H9 (cell line): ENCODE measurements around the gene JADE2. TPM values are rescaled to one million over a fixed set of nuclear protein-coding genes. Genes with fewer than 3 reads are reported as not detected.
A peak's percentile ranks its signal among the peaks of the same experiment; 100 is the strongest.

ENCODE experiments used
- DNase-seq: peaks from one replicate; pipeline ENCODE4 v3.0.0-alpha.2; 2017
- H2AFZ ChIP-seq: one replicate; pipeline ENCODE4 v1.6.1; 2013; ENCODE audit warnings: mild to moderate bottlenecking, low read length, control low read depth, moderate library complexity
- H2AK5ac ChIP-seq: 2 replicates; pipeline ENCODE4 v1.6.1; 2013; ENCODE audit warnings: low read length, control low read depth, mixed read lengths; ENCODE audit not compliant: insufficient read length
- H2BK120ac ChIP-seq: one replicate; pipeline ENCODE4 v1.6.1; 2013; ENCODE audit warnings: low read depth, mild to moderate bottlenecking, low read length, control low read depth, inconsistent platforms; ENCODE audit not compliant: poor library complexity, severe bottlenecking
- H2BK12ac ChIP-seq: 2 replicates; pipeline ENCODE4 v1.6.1; 2013; ENCODE audit warnings: low read length, control low read depth, mixed read lengths, low read depth; ENCODE audit not compliant: insufficient read length
- H2BK15ac ChIP-seq: 2 replicates; pipeline ENCODE4 v1.6.1; 2013; ENCODE audit warnings: low read depth, low read length, control low read depth
- H2BK20ac ChIP-seq: one replicate; pipeline ENCODE4 v1.6.1; 2013; ENCODE audit warnings: low read depth, mild to moderate bottlenecking, low read length, control low read depth, inconsistent platforms; ENCODE audit not compliant: poor library complexity, severe bottlenecking
- H2BK5ac ChIP-seq: 2 replicates; pipeline ENCODE4 v1.6.1; 2013; ENCODE audit warnings: low read length, control low read depth, mixed read lengths; ENCODE audit not compliant: insufficient read length
- H3K14ac ChIP-seq: 2 replicates; pipeline ENCODE4 v1.6.1; 2013; ENCODE audit warnings: low read length, control low read depth; ENCODE audit not compliant: insufficient read depth
- H3K18ac ChIP-seq: 2 replicates; pipeline ENCODE4 v1.6.1; 2013; ENCODE audit warnings: low read depth, mild to moderate bottlenecking, mixed read lengths, low read length, control low read depth; ENCODE audit not compliant: insufficient read length
- H3K23ac ChIP-seq: 2 replicates; pipeline ENCODE4 v1.6.1; 2013; ENCODE audit warnings: low read length, control low read depth, mixed read lengths, low read depth; ENCODE audit not compliant: insufficient read length
- H3K23me2 ChIP-seq: 2 replicates; pipeline ENCODE4 v1.6.1; 2013; ENCODE audit warnings: low read depth, mild to moderate bottlenecking, mixed read lengths, low read length, control low read depth; ENCODE audit not compliant: insufficient read length, poor library complexity, severe bottlenecking
- H3K27ac ChIP-seq: 2 replicates; pipeline ENCODE4 v1.5.1; 2013; ENCODE audit warnings: low read length, control low read depth, mixed read lengths, low read depth; ENCODE audit not compliant: insufficient read length
- H3K27me3 ChIP-seq: 2 replicates; pipeline ENCODE4 v1.6.1; 2013; ENCODE audit warnings: low read length, control low read depth, inconsistent platforms; ENCODE audit not compliant: insufficient read depth
- H3K4ac ChIP-seq: 2 replicates; pipeline ENCODE4 v1.6.1; 2013; ENCODE audit warnings: low read depth, mild to moderate bottlenecking, control low read depth, inconsistent platforms, low read length, moderate library complexity
- H3K4me1 ChIP-seq: 2 replicates; pipeline ENCODE4 v1.6.1; 2013; ENCODE audit warnings: low read length, control low read depth, inconsistent platforms; ENCODE audit not compliant: insufficient read depth
- H3K4me2 ChIP-seq: 2 replicates; pipeline ENCODE4 v1.6.1; 2013; ENCODE audit warnings: low read length, control low read depth, mixed read lengths; ENCODE audit not compliant: insufficient read length, insufficient read depth
- H3K56ac ChIP-seq: 2 replicates; pipeline ENCODE4 v1.6.1; 2013; ENCODE audit warnings: low read depth, mild to moderate bottlenecking, mixed read lengths, low read length, control low read depth; ENCODE audit not compliant: insufficient read length
- H3K79me1 ChIP-seq: 2 replicates; pipeline ENCODE4 v1.6.1; 2013; ENCODE audit warnings: low read depth, mild to moderate bottlenecking, moderate library complexity, low read length, control low read depth, inconsistent platforms; ENCODE audit not compliant: insufficient read depth, poor library complexity, severe bottlenecking
- H3K79me2 ChIP-seq: 2 replicates; pipeline ENCODE4 v1.6.1; 2013; ENCODE audit warnings: low read length, control low read depth, inconsistent platforms; ENCODE audit not compliant: insufficient read depth
- H3K9ac ChIP-seq: 2 replicates; pipeline ENCODE4 v1.6.1; 2013; ENCODE audit warnings: low read length, control low read depth, mixed read lengths; ENCODE audit not compliant: insufficient read length; ENCODE audit errors: extremely low read depth
- H3K9me3 ChIP-seq: one replicate; pipeline ENCODE4 v1.6.1; 2013; ENCODE audit warnings: low read depth, low read length, inconsistent platforms; ENCODE audit not compliant: control insufficient read depth
- H3T11ph ChIP-seq: one replicate; pipeline ENCODE4 v1.6.1; 2013; ENCODE audit warnings: mild to moderate bottlenecking, low read length, control low read depth, inconsistent platforms
- H4K20me1 ChIP-seq: one replicate; pipeline ENCODE4 v1.6.1; 2013; ENCODE audit not compliant: control insufficient read depth, insufficient read length, insufficient read depth
- H4K5ac ChIP-seq: 2 replicates; pipeline ENCODE4 v1.6.1; 2013; ENCODE audit warnings: low read depth, mild to moderate bottlenecking, mixed read lengths, low read length, control low read depth; ENCODE audit not compliant: insufficient read length
- H4K8ac ChIP-seq: replicated peaks from 2 replicates; pipeline ENCODE4 v1.6.1; 2013; ENCODE audit warnings: low read length, control low read depth, mixed read lengths, low read depth; ENCODE audit not compliant: insufficient read length
- H4K91ac ChIP-seq: 2 replicates; pipeline ENCODE4 v1.6.1; 2013; ENCODE audit warnings: low read depth, mild to moderate bottlenecking, moderate library complexity, mixed read lengths, low read length, control low read depth; ENCODE audit not compliant: insufficient read length
- H3K27ac Mint-ChIP-seq, 3 experiments: 2 replicates in 2 of 3; 3 replicates in 1 of 3; pipeline ENCODE4 v1.8.0; 2020 to 2021; ENCODE audit warnings: mixed read lengths in 3 of 3, mild to moderate bottlenecking in 1 of 3, moderate library complexity in 1 of 3
- H3K27me3 Mint-ChIP-seq: 2 replicates; pipeline ENCODE4 v1.8.0; 2021; ENCODE audit warnings: low read depth, mild to moderate bottlenecking, moderate library complexity, mixed read lengths
- H3K36me3 Mint-ChIP-seq, 3 experiments: 2 replicates in 2 of 3; 3 replicates in 1 of 3; pipeline ENCODE4 v1.8.0; 2020 to 2021; ENCODE audit warnings: low read depth in 3 of 3, mixed read lengths in 3 of 3; ENCODE audit not compliant: insufficient read depth in 1 of 3
- H3K4me1 Mint-ChIP-seq, 2 experiments: 2 replicates each; pipeline ENCODE4 v1.8.0; 2020; ENCODE audit warnings: mixed read lengths in 2 of 2
- H3K4me3 Mint-ChIP-seq, 2 experiments: 2 replicates in 1 of 2; 3 replicates in 1 of 2; pipeline ENCODE4 v1.8.0; 2020 to 2021; ENCODE audit warnings: mild to moderate bottlenecking in 2 of 2, mixed read lengths in 2 of 2, moderate library complexity in 1 of 2
- H3K9me3 Mint-ChIP-seq, 2 experiments: 2 replicates in 1 of 2; 3 replicates in 1 of 2; pipeline ENCODE4 v1.8.0; 2020; ENCODE audit warnings: mild to moderate bottlenecking in 2 of 2, mixed read lengths in 2 of 2, moderate library complexity in 1 of 2
- WGBS: extraction: QIAGEN DNeasy Blood & Tissue Kit; methylation state at CpG from one replicate; pipeline ENCODE4 v1.1.7; 2013; ENCODE audit warnings: missing lambda C conversion rate, low lambda C conversion rate, mixed read lengths; ENCODE audit not compliant: insufficient read length; ENCODE audit errors: extremely low coverage; 5-methylcytosine and 5-hydroxymethylcytosine counted together
- total RNA-seq: library from RNA; stranded (reverse); gene quantifications from 2 replicates; pipeline ENCODE4 v1.2.1, GENCODE V29; 2021
- TF ChIP-seq, protein P1 (sequence below): fragments of 200-600 bp; sonication (generic); conservative IDR thresholded peaks from 3 replicates; pipeline ENCODE4 v1.8.0; 2021; ENCODE audit warnings: antibody characterized with exemption, mild to moderate bottlenecking

The JADE2 gene
- total RNA-seq, 1 experiment from 2014 or later, result 99.7 TPM

DNA sequence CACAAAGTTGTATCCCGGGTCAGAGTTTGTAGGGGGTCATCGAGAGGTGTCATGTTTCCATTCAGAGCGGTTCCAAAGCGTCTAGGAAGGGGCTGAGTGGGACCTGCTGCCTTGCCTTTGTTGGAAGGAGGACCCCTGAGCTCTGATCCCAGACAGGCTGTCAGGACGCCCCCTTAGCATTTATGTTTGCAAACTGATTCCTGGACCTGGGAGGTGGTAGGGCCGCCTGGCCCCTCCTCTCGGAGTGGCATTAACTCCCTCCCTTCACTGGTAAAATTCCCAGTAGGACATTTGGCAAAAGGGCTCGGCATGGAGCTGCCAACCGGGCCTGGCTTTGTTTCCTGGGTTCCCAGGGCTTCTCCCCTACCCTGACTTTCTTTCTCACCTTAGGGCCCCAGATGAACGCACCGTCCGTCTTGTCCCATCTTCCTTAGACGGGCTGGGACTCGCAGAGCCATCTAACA, 2.5 kb downstream of the JADE2 start:
- H3K27ac Mint-ChIP-seq, result peak overlapping the region; percentile 81 to 90 (median 83); a peak in 5 of 7 replicates
- TF ChIP-seq, protein P1, sequence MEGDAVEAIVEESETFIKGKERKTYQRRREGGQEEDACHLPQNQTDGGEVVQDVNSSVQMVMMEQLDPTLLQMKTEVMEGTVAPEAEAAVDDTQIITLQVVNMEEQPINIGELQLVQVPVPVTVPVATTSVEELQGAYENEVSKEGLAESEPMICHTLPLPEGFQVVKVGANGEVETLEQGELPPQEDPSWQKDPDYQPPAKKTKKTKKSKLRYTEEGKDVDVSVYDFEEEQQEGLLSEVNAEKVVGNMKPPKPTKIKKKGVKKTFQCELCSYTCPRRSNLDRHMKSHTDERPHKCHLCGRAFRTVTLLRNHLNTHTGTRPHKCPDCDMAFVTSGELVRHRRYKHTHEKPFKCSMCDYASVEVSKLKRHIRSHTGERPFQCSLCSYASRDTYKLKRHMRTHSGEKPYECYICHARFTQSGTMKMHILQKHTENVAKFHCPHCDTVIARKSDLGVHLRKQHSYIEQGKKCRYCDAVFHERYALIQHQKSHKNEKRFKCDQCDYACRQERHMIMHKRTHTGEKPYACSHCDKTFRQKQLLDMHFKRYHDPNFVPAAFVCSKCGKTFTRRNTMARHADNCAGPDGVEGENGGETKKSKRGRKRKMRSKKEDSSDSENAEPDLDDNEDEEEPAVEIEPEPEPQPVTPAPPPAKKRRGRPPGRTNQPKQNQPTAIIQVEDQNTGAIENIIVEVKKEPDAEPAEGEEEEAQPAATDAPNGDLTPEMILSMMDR, result no peak
- WGBS, result no CpG with 5 or more reads among the region's 14 CpGs
- Histone ChIP-seq H3K4me2 (peak overlapping the region; percentile 81), H3K27me3 (no peaks in the 10 kb centered on the region), H3K18ac (peak overlapping the region; percentile 35), H2BK15ac (no peak overlapping the region), H4K5ac (no peak overlapping the region), H4K8ac (no peak overlapping the region), H3K4ac (no peak overlapping the region), H2BK12ac (no peak overlapping the region), H3K23me2 (peaks cover 18% of the 10 kb centered on the region), H3K79me2 (peaks cover 37% of the 10 kb centered on the region; the same call in 1 of the 2 replicates), H3K4me1 (peaks cover 6% of the 10 kb centered on the region), H3K9ac (peak overlapping the region; percentile 35), H3K14ac (0 out of 2 replicates have a peak overlapping the region, but pooled peaks have one; percentile 45), H4K20me1 (no peaks in the 10 kb centered on the region), H2BK20ac (no peak overlapping the region), H3K79me1 (peaks cover 7% of the 10 kb centered on the region), H3K9me3 (no peaks in the 10 kb centered on the region), H3K27ac (no peak overlapping the region), H2BK120ac (no peak overlapping the region), H3K56ac (no peak overlapping the region), H2AFZ (no peak overlapping the region), H4K91ac (no peak overlapping the region), H3K23ac (no peak overlapping the region), H2BK5ac (no peak overlapping the region), H3T11ph (no peak overlapping the region), H2AK5ac (no peak overlapping the region)
- peaks cover 0 to 7% (median 0%) of the 10 kb centered on the region in 3 experiments; a peak in 3 of 7 replicates for H3K36me3 Mint-ChIP-seq
- H3K9me3 Mint-ChIP-seq, result no peaks in the 10 kb centered on the region; a peak in 1 of 5 replicates
- H3K4me3 Mint-ChIP-seq, result peak overlapping the region; percentile 97 to 99
- DNase-seq, result no peak
- H3K27me3 Mint-ChIP-seq, result no peaks in the 10 kb centered on the region
- peaks cover 52 to 53% of the 10 kb centered on the region in 2 experiments for H3K4me1 Mint-ChIP-seq
